Airway epithelial cell (primary cell): ENCODE results near the gene PHOSPHO1. TPM values are rescaled to one million over a fixed set of nuclear protein-coding genes. Genes with fewer than 3 reads are reported as not detected.

Source experiments
- total RNA-seq: library from RNA; depleted of rRNA; stranded (reverse); fragments of >200 nt; gene quantifications from 2 replicates; pipeline ENCODE4 v1.2.3, GENCODE V29; 2015

PHOSPHO1 gene
- 0.14 TPM in 1 of 2 replicates, not detected in the other for total RNA-seq

GRCh38 chr17:49230636-49231562 is at the start of gene PHOSPHO1:
Gene PHOSPHO1 (minus strand): TSS chr17:49230787. CDS start chr17:49226691, 4,096 bp downstream.

GRCh38 chr17:49210158-49211029 is 20.2 kb downstream of the PHOSPHO1 start, which contains the start of the genes ABI3 and GNGT2:
Gene ABI3 (plus strand): TSS chr17:49210707. CDS start chr17:49210725, 18 bp downstream.
Gene GNGT2 (minus strand): TSS chr17:49210574. CDS start chr17:49207422, 3,152 bp downstream.

Other genes with a start within 250 kb of the PHOSPHO1 start
- gene IGF2BP1, start 233.4 kb downstream of the PHOSPHO1 start, total RNA-seq: 3.4 and 4.4 TPM in 2 replicates
- gene B4GALNT2, start 98.0 kb downstream of the PHOSPHO1 start, total RNA-seq: 0.35 and 0.98 TPM in 2 replicates
- gene GNGT2, start 20.2 kb downstream of the PHOSPHO1 start, total RNA-seq: not detected in 2 replicates
- not detected in 2 replicates for gene ABI3, start 20.1 kb downstream of the PHOSPHO1 start, total RNA-seq
- 8.0 and 9.7 TPM in 2 replicates for gene ZNF652, start 131.5 kb upstream of the PHOSPHO1 start, total RNA-seq
- gene PHB1, start 184.1 kb upstream of the PHOSPHO1 start, total RNA-seq: 150 and 152 TPM in 2 replicates